GM23338 (cell line): ENCODE results near the gene GJE1.

Experiments used
- EZH2 ChIP-seq: fragments of 200-600 bp; sonication (generic); IDR thresholded peaks from one replicate; pipeline ENCODE4 v1.8.0; 2017; ENCODE audit warnings: antibody characterized with exemption, mild to moderate bottlenecking, low read depth; ENCODE audit not compliant: unreplicated experiment
- EZH2phosphoT487 ChIP-seq: fragments of 200-600 bp; sonication (generic); IDR thresholded peaks from one replicate; pipeline ENCODE4 v1.8.1; 2018; ENCODE audit warnings: antibody characterized with exemption; ENCODE audit not compliant: unreplicated experiment
- POLR2AphosphoS5 ChIP-seq: IDR thresholded peaks from 2 replicates; pipeline ENCODE4 v1.6.1; 2016; ENCODE audit warnings: antibody characterized with exemption, low read depth
- TF ChIP-seq, protein P1 (sequence below), 2 experiments: fragments of 200-600 bp in 1 of 2; sonication (generic) in 1 of 2; conservative IDR thresholded peaks; 2 replicates each; pipeline versions ENCODE4 v1.5.1 to v1.6.1; 2016 to 2017; ENCODE audit warnings: antibody characterized with exemption in 2 of 2, low read depth in 2 of 2, mild to moderate bottlenecking in 2 of 2, moderate library complexity in 1 of 2
- TF ChIP-seq, protein P2 (sequence below): IDR thresholded peaks from one replicate; pipeline ENCODE4 v1.6.1; 2018; ENCODE audit warnings: antibody characterized with exemption; ENCODE audit not compliant: unreplicated experiment

DNA sequence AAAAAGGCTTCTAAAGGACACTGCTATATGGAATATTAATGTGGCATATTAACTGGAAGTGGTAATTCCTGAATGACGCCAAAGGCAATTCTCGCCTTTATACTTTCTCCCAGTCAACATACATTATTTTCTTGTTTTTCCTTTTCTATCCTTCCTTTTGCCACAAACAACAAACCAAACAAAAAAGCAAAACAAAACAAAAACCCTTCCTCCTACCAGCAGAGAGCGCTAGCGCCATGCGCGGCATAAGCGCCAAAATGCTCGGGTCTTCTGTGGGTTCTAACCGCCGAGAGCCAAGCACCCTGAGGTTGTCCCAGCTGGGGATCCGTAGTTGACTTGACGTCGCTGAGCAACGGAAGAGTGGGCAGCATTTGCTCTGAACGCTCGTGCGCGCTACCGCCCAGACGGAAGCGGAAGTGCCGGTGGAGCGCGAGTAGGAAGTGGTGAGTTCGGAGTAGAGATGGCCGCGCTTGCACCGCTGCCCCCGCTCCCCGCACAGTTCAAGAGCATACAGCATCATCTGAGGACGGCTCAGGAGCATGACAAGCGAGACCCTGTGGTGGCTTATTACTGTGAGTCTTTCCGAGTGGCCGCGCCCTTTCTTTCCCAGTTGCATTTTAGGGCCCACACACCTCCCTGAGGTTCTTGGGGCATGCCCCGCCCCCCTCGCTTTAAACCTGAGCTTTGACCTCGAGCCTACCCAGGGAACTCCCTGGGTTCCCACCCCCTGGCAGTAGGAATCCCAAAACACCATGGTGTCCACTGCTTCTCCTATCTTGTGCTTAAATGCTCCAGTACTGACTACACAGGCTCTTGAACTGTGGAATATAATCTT lies 14.3 kb downstream of the GJE1 start, which contains the start of the genes NMBR and VTA1:
- TF ChIP-seq, protein P1, sequence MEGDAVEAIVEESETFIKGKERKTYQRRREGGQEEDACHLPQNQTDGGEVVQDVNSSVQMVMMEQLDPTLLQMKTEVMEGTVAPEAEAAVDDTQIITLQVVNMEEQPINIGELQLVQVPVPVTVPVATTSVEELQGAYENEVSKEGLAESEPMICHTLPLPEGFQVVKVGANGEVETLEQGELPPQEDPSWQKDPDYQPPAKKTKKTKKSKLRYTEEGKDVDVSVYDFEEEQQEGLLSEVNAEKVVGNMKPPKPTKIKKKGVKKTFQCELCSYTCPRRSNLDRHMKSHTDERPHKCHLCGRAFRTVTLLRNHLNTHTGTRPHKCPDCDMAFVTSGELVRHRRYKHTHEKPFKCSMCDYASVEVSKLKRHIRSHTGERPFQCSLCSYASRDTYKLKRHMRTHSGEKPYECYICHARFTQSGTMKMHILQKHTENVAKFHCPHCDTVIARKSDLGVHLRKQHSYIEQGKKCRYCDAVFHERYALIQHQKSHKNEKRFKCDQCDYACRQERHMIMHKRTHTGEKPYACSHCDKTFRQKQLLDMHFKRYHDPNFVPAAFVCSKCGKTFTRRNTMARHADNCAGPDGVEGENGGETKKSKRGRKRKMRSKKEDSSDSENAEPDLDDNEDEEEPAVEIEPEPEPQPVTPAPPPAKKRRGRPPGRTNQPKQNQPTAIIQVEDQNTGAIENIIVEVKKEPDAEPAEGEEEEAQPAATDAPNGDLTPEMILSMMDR (conservative IDR thresholded peaks at IDR 0.05; ENCODE audit: low read depth in 2 of 2) = peak; percentile 95 to 96
- TF ChIP-seq POLR2AphosphoS5 = peak; percentile 88
- no peak for TF ChIP-seq EZH2phosphoT487
- TF ChIP-seq EZH2 = no peak
- TF ChIP-seq, protein P2, sequence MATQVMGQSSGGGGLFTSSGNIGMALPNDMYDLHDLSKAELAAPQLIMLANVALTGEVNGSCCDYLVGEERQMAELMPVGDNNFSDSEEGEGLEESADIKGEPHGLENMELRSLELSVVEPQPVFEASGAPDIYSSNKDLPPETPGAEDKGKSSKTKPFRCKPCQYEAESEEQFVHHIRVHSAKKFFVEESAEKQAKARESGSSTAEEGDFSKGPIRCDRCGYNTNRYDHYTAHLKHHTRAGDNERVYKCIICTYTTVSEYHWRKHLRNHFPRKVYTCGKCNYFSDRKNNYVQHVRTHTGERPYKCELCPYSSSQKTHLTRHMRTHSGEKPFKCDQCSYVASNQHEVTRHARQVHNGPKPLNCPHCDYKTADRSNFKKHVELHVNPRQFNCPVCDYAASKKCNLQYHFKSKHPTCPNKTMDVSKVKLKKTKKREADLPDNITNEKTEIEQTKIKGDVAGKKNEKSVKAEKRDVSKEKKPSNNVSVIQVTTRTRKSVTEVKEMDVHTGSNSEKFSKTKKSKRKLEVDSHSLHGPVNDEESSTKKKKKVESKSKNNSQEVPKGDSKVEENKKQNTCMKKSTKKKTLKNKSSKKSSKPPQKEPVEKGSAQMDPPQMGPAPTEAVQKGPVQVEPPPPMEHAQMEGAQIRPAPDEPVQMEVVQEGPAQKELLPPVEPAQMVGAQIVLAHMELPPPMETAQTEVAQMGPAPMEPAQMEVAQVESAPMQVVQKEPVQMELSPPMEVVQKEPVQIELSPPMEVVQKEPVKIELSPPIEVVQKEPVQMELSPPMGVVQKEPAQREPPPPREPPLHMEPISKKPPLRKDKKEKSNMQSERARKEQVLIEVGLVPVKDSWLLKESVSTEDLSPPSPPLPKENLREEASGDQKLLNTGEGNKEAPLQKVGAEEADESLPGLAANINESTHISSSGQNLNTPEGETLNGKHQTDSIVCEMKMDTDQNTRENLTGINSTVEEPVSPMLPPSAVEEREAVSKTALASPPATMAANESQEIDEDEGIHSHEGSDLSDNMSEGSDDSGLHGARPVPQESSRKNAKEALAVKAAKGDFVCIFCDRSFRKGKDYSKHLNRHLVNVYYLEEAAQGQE = no peak
